HCEC 1CT (cell line): ENCODE measurements around the gene CARD16.
"Not testable (repeated sequence)": the region's sequence is repeated elsewhere in the genome, so short reads cannot be mapped to it uniquely, and the experiment has no call there.

Experiments
- DNase-seq: peaks from one replicate; pipeline ENCODE4 v3.0.0-alpha.2; 2017

The CARD16 gene

GRCh38 chr11:105044557-105045524 lies at the start of gene CARD16:
Gene CARD16, minus strand, starts transcription at chr11:105045335. Its CDS starts 38 bp downstream, at chr11:105045297.
- peak; percentile 63 for DNase-seq

GRCh38 chr11:105092256-105093239 lies 47.4 kb upstream of the CARD16 start:
- no peak for DNase-seq

GRCh38 chr11:105081412-105082150 lies 36.4 kb upstream of the CARD16 start:
- DNase-seq, result no peak

- DNase-seq, result not testable (repeated sequence)
These were observed 35.2 kb upstream of the CARD16 start for GRCh38 chr11:105080171-105080906.

GRCh38 chr11:105078283-105078682 lies 33.1 kb upstream of the CARD16 start:
- no peak for DNase-seq

GRCh38 chr11:105077141-105077790 lies 32.1 kb upstream of the CARD16 start:
- DNase-seq, result not testable (repeated sequence)

- no peak for DNase-seq
These were observed 29.0 kb upstream of the CARD16 start for GRCh38 chr11:105074166-105074530.

GRCh38 chr11:105073456-105074165 lies 28.5 kb upstream of the CARD16 start:
- no peak for DNase-seq

GRCh38 chr11:105072080-105072479 lies 26.9 kb upstream of the CARD16 start:
- not testable (repeated sequence) for DNase-seq

- no peak for DNase-seq
These were observed 26.1 kb upstream of the CARD16 start for GRCh38 chr11:105071089-105071732.

GRCh38 chr11:105070306-105070705 lies 25.2 kb upstream of the CARD16 start:
- no peak for DNase-seq

GRCh38 chr11:105069749-105070148 lies 24.6 kb upstream of the CARD16 start:
- not testable (repeated sequence) for DNase-seq

- DNase-seq, result not testable (repeated sequence)
These were observed 18.3 kb upstream of the CARD16 start for GRCh38 chr11:105063245-105063941.

GRCh38 chr11:105057432-105057831 lies 12.3 kb upstream of the CARD16 start:
- DNase-seq, result no peak

GRCh38 chr11:105056446-105056845 lies 11.3 kb upstream of the CARD16 start:
- no peak for DNase-seq

- no peak for DNase-seq
These were observed 9.8 kb upstream of the CARD16 start for GRCh38 chr11:105054723-105055493.

- DNase-seq, result no peak
These were observed 7.4 kb upstream of the CARD16 start for GRCh38 chr11:105052487-105052886.

- no peak for DNase-seq
These were observed 6.4 kb upstream of the CARD16 start for GRCh38 chr11:105051559-105051958.

- DNase-seq, result no peak
These were observed 4.3 kb upstream of the CARD16 start for GRCh38 chr11:105049481-105049880.
